ENCODE data around the gene EGFL7.

EGFL7 gene

GRCh38 chr9:136659861-136660784 is 2.6 kb upstream of the EGFL7 start:
- no peak for DNase-seq (ENCODE audit: low read depth in 2 of 2)

- DNase-seq (ENCODE audit: low read depth in 2 of 2): no peak
Observed at GRCh38 chr9:136660971-136661550, 1.7 kb upstream of the EGFL7 start.

GRCh38 chr9:136661641-136662325 is 933 bp upstream of the EGFL7 start:
- DNase-seq (ENCODE audit: low read depth in 2 of 2): no peak

- DNase-seq (ENCODE audit: low read depth in 2 of 2): no peak
Observed at GRCh38 chr9:136662326-136662655, 425 bp upstream of the EGFL7 start.

- no peak for DNase-seq (ENCODE audit: low read depth in 2 of 2)
Observed at GRCh38 chr9:136664000-136664915, 1.5 kb downstream of the EGFL7 start.

- DNase-seq (ENCODE audit: low read depth in 2 of 2): no peak
Observed at GRCh38 chr9:136665111-136665703, 2.5 kb downstream of the EGFL7 start.

GRCh38 chr9:136665704-136666371 is 3.1 kb downstream of the EGFL7 start:
- DNase-seq (ENCODE audit: low read depth in 2 of 2): no peak

GRCh38 chr9:136666372-136667213 is 3.9 kb downstream of the EGFL7 start:
- no peak for DNase-seq (ENCODE audit: low read depth in 2 of 2)

GRCh38 chr9:136667214-136667939 is 4.7 kb downstream of the EGFL7 start:
- DNase-seq (ENCODE audit: low read depth in 2 of 2): no peak

- no peak for DNase-seq (ENCODE audit: low read depth in 2 of 2)
Observed at GRCh38 chr9:136667940-136668760, 5.4 kb downstream of the EGFL7 start.

- no peak for DNase-seq (ENCODE audit: low read depth in 2 of 2)
Observed at GRCh38 chr9:136668983-136669790, 6.5 kb downstream of the EGFL7 start.

- DNase-seq (ENCODE audit: low read depth in 2 of 2): no peak
Observed at GRCh38 chr9:136669791-136670464, 7.2 kb downstream of the EGFL7 start.

- DNase-seq (ENCODE audit: low read depth in 2 of 2): no peak
Observed at GRCh38 chr9:136670576-136671253, 8.0 kb downstream of the EGFL7 start.

- DNase-seq (ENCODE audit: low read depth in 2 of 2): no peak
Observed at GRCh38 chr9:136671254-136671614, 8.5 kb downstream of the EGFL7 start.

- no peak for DNase-seq (ENCODE audit: low read depth in 2 of 2)
Observed at GRCh38 chr9:136671646-136672430, 9.1 kb downstream of the EGFL7 start.

All from fibroblast of skin of left quadriceps (primary cell).